Prostate gland (tissue), 2 donors: ENCODE data around the gene DUSP15.

ENCODE experiments used
- POLR2A ChIP-seq: fragments of 450-650 bp; IDR thresholded peaks from one replicate; pipeline ENCODE4 v1.6.1; 2016; ENCODE audit warnings: antibody characterized with exemption, mild to moderate bottlenecking
- POLR2AphosphoS5 ChIP-seq: sonication (generic); formaldehyde crosslinking; IDR thresholded peaks from one replicate; pipeline ENCODE4 v1.6.1; 2017; ENCODE audit warnings: antibody characterized with exemption
- TF ChIP-seq, protein P1 (sequence below), 4 experiments: fragments of 200-600 bp in 2 of 4; fragments of 450-650 bp in 2 of 4; sonication (generic) in 2 of 4; IDR thresholded peaks; 1 replicate in 3 of 4; 2 replicates in 1 of 4; pipeline ENCODE4 v1.5.1; 2016 to 2019; ENCODE audit warnings: antibody characterized with exemption in 4 of 4, mild to moderate bottlenecking in 2 of 4, moderate library complexity in 2 of 4

DNA sequence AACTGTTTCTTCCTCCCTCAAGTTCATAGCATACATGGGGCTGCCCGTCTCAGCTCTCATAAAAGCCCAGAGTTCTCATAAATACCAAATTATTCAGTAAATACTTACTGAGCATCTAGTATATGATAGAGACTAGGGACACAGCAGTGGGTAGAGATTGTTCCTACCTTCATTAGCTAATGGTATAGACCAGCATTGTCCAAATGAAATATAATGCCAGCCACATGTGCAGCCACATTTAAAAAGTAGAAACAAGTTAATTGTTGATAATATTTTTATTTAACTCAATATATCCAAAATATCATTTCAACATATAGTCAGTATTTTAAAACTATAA lies 1.3 kb upstream of the DUSP15 start:
- TF ChIP-seq, protein P1, sequence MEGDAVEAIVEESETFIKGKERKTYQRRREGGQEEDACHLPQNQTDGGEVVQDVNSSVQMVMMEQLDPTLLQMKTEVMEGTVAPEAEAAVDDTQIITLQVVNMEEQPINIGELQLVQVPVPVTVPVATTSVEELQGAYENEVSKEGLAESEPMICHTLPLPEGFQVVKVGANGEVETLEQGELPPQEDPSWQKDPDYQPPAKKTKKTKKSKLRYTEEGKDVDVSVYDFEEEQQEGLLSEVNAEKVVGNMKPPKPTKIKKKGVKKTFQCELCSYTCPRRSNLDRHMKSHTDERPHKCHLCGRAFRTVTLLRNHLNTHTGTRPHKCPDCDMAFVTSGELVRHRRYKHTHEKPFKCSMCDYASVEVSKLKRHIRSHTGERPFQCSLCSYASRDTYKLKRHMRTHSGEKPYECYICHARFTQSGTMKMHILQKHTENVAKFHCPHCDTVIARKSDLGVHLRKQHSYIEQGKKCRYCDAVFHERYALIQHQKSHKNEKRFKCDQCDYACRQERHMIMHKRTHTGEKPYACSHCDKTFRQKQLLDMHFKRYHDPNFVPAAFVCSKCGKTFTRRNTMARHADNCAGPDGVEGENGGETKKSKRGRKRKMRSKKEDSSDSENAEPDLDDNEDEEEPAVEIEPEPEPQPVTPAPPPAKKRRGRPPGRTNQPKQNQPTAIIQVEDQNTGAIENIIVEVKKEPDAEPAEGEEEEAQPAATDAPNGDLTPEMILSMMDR (IDR thresholded peaks at IDR 0.05) = no peak
- TF ChIP-seq POLR2A = no peak
- TF ChIP-seq POLR2AphosphoS5 = no peak
